Calu3 (cell line): ENCODE data around the gene LSM2. TPM values are rescaled to one million over a fixed set of nuclear protein-coding genes. Genes with fewer than 3 reads are reported as not detected.

ENCODE experiments used
- BruUV-seq: library from RNA; stranded (reverse); fragments of 400-500 nt; replicated peaks from 2 replicates; lab custom pipeline; 2021; lab: Mats Ljungman, UMichigan
- CTCF ChIA-PET: fragments of 300-600 bp; sonication (Branson Sonifier 250); formaldehyde crosslinking; loops from one replicate; lab custom pipeline; 2022; ENCODE audit warnings: antibody characterized with exemption; lab: Charles Lee
- DNase-seq: peaks from one replicate; pipeline ENCODE4 v3.0.0; 2022
- H3K27ac Mint-ChIP-seq: one replicate; pipeline ENCODE4 v1.8.0; 2022; ENCODE audit warnings: mixed read lengths; ENCODE audit not compliant: unreplicated experiment
- H3K27me3 Mint-ChIP-seq: one replicate; pipeline ENCODE4 v1.8.0; 2022; ENCODE audit warnings: mixed read lengths; ENCODE audit not compliant: unreplicated experiment
- H3K36me3 Mint-ChIP-seq: one replicate; pipeline ENCODE4 v1.8.0; 2022; ENCODE audit warnings: mild to moderate bottlenecking, moderate library complexity, mixed read lengths; ENCODE audit not compliant: insufficient read depth, unreplicated experiment
- H3K4me1 Mint-ChIP-seq: one replicate; pipeline ENCODE4 v1.8.0; 2022; ENCODE audit warnings: mild to moderate bottlenecking, low read depth, mixed read lengths; ENCODE audit not compliant: unreplicated experiment
- H3K4me3 Mint-ChIP-seq: one replicate; pipeline ENCODE4 v1.8.0; 2022; ENCODE audit warnings: mild to moderate bottlenecking, low read depth, moderate library complexity, mixed read lengths; ENCODE audit not compliant: unreplicated experiment
- H3K9me3 Mint-ChIP-seq: one replicate; pipeline ENCODE4 v1.8.0; 2022; ENCODE audit warnings: low read depth, mixed read lengths; ENCODE audit not compliant: unreplicated experiment
- CTCF ChIP-seq: fragments of 200-600 bp; IDR thresholded peaks from one replicate; pipeline ENCODE4 v1.8.0; 2022; ENCODE audit warnings: antibody characterized with exemption; ENCODE audit not compliant: unreplicated experiment
- intact Hi-C: fragments of 100-400 bp; cut with micrococcal nuclease; formaldehyde crosslinking; loops from one replicate; pipeline ENCODE4 v1.10.0; 2022; ENCODE audit not compliant: unreplicated experiment
- total RNA-seq: library from RNA; stranded (reverse); gene quantifications from 2 replicates; pipeline ENCODE4 v1.2.3, GENCODE V29; 2022

Gene LSM2
- total RNA-seq, 1 experiment from 2014 or later = 144 TPM

- Mint-ChIP-seq H3K27ac (no peak overlapping the region), H3K4me1 (peaks cover 21% of the 10 kb centered on the region), H3K9me3 (no peaks in the 10 kb centered on the region), H3K27me3 (no peaks in the 10 kb centered on the region), H3K36me3 (peaks cover 21% of the 10 kb centered on the region), H3K4me3 (no peak overlapping the region)
- TF ChIP-seq CTCF = no peak
- DNase-seq = no peak
- BruUV-seq = no TSS peak
- CTCF ChIA-PET = interaction anchor here (1.3 to 2.8 kb wide), 7 partner anchors 29 to 222 kb away, joined by 4 to 51 read pairs (median 21); partner anchors contain the start of genes ATP6V1G2, DDAH2, LSM2 and LY6G5C
- intact Hi-C loops = loop anchor here (1.0 kb wide), 2 partner anchors 39 to 88 kb away; partner anchors contain the start of gene DDAH2
Observed at GRCh38 chr6:31768363-31769257, 38.2 kb downstream of the LSM2 start.

GRCh38 chr6:31767096-31767645 lies 39.6 kb downstream of the LSM2 start:
- TF ChIP-seq CTCF = no peak
- no peak for DNase-seq
- no TSS peak for BruUV-seq
- intact Hi-C loops = no loop called here
- Mint-ChIP-seq H3K27me3 (no peaks in the 10 kb centered on the region), H3K27ac (no peak overlapping the region), H3K4me1 (peaks cover 17% of the 10 kb centered on the region), H3K36me3 (peaks cover 22% of the 10 kb centered on the region), H3K9me3 (no peaks in the 10 kb centered on the region), H3K4me3 (no peak overlapping the region)
- CTCF ChIA-PET = interaction anchor here (0.7 kb wide), 1 partner anchor 769 kb away, joined by 3 read pairs; no protein-coding TSS in a partner anchor

- Mint-ChIP-seq H3K27ac (no peak overlapping the region), H3K36me3 (peaks cover 29% of the 10 kb centered on the region)
Observed at GRCh38 chr6:31765910-31766794, 40.6 kb downstream of the LSM2 start.

More at GRCh38 chr6:31765910-31766794, 40.6 kb downstream of the LSM2 start:
- intact Hi-C loops = no loop called here
- no TSS peak for BruUV-seq
- DNase-seq = no peak
- Mint-ChIP-seq H3K4me3 (no peak overlapping the region), H3K9me3 (no peaks in the 10 kb centered on the region), H3K27me3 (no peaks in the 10 kb centered on the region), H3K4me1 (peaks cover 17% of the 10 kb centered on the region)
- TF ChIP-seq CTCF = no peak
- CTCF ChIA-PET = no interaction called here
